ENCODE results near the gene CSMD2. TPM values are rescaled to one million over a fixed set of nuclear protein-coding genes. Genes with fewer than 3 reads are reported as not detected.

Gene CSMD2
- total and polyA plus RNA-seq, 2 of the 8 experiments (the other 6 are each of a cell fraction or from before 2014, with no cell fraction given), result 7.0 to 14.7 TPM

DNA sequence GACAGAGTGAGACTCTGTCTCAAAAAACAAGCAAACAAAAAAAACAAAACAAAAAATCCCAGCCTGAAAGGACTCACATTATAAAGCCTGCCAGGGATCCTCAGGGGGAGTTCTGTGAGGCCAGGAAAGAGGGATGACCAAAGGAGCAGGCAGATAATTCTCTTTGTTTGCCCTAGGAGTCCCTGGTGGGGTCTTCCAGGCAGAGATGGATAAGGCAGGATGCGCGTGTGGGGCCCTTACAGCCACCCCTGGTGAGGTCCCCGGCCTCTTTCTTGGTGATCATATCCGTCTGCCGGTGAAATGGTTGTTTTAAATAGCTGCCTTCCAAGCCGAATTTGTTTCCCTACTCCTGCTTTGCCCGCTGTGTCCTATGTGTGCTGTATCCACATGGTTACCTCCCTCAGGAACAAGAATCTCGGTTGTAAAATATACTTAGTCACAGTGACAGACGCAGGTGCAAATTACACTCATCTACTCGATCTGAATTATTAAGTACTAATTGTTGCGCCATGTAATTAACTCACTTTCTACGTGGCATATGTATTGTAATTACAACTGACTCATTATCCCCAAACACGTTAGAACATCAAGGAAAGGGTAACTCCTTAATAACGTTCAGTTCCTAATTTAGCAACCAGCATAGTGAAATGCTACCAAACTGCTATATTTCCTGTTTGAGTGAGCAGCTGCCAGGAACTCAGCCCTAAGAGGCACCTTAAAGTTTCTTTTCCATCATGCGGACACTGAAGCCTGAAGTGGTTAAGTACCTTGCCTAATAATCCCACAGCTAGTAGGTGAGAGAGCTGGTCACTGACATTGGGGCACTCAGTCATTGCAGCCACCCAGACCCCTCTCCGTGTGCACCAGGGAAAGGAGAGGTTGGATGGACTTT is 586.2 kb downstream of the CSMD2 start (continued):
- no peak for TF ChIP-seq SIX5 (IDR thresholded peaks at IDR 0.05; ENCODE audit: low read depth, low read length)
- TF ChIP-seq RBBP5 (IDR thresholded peaks at IDR 0.05; ENCODE audit: borderline replicate concordance, low read depth, low read length), result no peak
- TF ChIP-seq EP300 (IDR thresholded peaks at IDR 0.05; ENCODE audit: borderline replicate concordance in 1 of 2, low read depth in 2 of 2, low read length in 2 of 2), result no peak
- no peak for TF ChIP-seq SUZ12 (IDR thresholded peaks at IDR 0.05; ENCODE audit: low read length)
- no peak for TF ChIP-seq TAF1 (IDR thresholded peaks at IDR 0.05; ENCODE audit: low read depth, low read length)
